GM19025 (cell line): ENCODE results near the gene HHIPL1.

Experiments used
- ATAC-seq: cut with Tn5 transposase; IDR thresholded peaks from one replicate; pipeline ENCODE4 v1.9.1; 2021; ENCODE audit warnings: mild to moderate bottlenecking, low read depth, moderate library complexity; ENCODE audit not compliant: unreplicated experiment

HHIPL1 gene

DNA sequence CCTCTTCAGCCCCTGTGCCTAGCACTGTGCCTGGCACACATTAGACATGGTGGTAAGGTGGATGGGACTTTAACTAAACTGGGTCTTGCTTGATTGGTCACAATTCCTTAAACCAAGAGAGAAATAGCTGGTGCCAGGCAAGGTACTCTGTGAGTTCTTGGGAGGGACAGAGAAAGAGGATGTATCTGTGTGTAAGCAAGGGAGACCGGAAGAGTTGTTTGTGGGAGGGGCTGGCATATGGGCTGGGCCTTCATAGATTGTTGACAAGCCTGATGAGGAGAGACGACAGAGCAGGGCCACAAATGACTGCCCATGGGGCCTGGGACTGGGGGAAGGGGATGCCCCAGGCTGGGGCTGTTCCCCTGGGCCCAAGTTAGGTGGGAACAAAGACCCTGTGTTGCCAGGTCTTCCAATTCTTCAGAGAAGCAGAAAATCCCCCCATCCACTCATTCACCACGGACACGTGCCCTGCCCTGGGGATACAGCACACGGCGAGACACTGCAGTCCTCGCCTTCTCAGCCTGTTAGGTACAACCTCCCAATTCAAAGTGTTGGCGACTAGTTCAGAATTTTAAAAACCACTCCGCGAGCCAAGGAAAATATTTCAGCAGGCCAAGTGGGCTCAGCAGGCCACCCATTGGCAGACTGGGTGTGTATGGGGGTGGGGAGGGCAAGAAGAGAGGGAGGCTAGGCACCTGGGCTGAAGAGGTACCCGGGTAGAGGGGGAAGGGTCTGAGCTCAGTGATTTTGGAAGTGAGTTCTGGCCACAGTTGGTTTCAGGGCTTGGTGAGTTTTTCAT, 27.8 kb downstream of the HHIPL1 start:
- no peak for ATAC-seq

DNA sequence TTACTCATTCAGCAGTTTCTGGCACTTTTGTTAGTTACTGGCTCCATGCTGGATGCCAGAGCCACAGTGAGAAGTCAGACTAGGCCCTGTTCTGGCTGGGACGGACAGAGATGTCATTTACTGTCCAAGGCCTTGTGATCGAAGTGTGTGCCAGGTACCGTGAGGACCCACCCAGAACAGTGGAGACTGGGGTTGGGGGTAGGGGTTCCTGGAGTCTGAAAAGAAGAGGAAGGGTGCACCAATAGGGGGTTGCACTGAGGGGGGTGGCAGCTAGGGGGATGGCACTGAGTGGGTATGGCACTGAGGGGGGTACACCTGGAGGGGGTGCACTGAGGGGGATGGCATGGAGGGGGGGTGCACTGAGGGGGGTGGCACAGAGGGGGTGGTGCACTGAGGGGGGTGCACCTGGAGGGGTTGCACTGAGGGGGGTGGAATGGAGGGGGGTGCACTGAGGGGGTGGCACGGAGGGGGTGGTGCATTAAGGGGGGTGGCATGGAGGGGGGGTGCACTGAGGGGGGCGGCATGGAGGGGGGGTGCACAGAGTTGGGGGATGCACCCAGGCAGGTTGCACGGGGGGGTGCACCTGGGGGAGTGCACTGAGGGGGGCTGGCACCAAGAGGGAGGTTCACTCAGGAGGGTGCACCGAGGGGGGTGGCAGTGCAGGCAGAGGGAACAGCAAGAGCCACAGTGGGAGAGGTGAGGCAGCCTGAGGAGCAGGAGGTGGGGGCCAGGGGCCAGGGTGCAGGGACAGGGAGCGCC, 28.6 kb downstream of the HHIPL1 start:
- no peak for ATAC-seq

DNA sequence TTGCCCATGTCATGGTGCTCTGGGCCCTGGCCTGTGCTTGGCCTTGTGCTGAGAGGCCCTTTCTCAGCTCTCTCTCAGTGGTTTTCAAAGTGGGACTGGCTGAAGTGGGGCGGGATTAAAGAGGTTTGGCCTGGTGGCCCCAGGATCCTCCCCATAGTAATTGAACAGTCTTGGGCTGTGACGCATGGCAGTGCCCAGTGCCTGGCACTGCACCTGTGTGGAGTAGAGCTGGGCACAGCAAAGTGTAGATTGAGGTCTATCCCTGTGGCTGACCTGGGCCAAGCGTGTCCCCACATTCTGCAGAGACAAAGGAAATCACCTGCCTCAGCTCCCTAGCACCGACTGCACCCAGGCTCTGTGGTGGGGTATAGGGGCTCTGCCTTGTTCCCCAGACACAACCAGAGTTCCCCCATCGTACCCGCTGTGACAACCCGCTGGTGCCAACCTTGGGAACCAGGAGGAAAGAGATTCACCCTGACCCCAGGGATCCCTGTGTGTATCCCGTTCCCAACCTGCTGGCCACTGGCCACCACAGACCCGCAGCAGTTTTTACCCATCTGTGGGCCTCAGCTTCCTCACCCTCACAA, 29.2 kb downstream of the HHIPL1 start:
- no peak for ATAC-seq

DNA sequence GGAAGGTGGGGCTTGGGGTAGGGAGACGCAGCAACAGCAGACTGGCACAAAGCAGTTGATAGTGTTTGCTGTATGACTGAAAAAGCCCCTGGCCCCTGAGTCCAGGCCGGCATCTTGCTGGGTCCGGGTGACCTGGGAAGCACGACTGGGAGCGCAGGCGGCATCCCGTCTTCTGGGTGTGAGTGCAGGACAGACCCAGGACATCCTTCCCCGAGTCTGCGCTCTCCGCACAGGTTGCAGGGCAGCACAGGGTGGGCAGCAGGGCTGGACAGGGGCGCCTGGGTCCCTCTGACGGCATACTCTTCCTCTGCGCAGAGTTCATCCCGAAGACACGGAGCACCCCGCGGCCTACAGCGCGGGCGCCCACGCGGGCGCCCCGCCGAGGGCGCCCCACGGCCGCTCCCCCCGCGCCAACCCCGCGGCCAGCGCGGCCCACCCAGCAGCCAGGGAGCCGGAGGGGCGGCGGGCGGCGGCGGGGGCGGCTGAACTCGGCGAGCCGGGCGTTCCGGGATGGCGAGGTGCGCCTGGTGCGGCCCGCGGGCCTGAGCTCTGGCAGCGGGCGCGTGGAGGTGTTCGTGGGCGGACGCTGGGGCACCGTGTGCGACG, 29.9 kb downstream of the HHIPL1 start:
- no peak for ATAC-seq

DNA sequence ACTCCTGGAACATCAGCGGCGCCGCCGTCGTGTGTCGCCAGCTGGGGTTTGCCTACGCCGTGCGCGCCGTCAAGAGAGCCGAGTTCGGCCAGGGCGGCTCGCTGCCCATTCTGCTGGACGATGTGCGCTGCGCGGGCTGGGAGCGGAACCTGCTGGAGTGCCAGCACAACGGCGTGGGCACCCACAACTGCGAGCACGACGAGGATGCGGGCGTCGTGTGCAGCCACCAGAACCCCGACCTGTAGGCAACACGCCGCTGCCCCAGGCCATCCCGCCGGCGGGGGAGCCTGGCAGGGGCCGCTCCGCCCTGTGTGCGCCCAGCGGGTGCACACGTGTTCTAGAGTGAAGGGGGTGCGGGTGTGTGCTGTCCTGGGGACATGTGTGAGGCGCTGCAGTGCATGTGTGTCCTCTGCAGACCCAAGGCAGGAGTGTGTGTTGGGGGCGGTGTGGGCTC, 30.5 kb downstream of the HHIPL1 start:
- no peak for ATAC-seq

DNA sequence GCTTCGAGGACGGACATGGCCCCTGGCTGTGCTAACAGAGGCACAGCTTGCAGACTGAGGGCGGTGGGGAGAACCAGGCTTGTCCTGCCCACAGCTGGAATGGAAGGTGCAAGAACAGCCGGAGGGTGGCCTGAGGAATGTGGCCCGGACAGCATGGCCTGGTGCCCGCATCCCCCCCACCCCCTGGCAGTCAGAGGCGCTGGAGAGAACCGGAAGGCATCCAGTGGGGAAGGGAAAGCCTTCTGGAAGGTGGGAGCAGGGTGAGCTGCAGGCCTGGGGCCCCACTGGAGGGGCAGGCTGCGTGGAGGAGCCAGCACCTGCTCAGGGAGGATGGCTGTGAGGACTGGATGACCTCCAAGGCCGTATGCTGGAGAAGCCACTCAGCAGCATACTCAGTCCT, 31.0 kb downstream of the HHIPL1 start:
- no peak for ATAC-seq

DNA sequence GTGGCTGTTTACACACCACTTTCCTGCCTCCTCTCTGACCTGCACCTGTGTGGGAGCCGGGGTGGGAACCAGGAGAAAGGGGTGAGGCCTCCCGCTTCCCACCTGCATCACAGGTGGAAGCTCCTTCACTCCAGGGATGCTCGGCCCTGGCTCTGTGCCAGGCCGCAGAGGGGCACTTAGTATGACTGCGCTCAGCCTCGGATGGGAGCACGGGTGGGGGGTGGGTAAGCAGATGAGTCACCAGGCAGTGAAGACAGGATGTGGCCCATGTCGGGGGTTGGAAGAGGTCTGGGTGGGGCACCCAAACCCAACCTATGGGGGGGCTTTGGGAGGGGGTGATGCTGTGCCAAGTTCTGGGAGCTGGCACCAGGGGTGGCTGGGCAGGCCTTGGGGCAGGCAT, 31.7 kb downstream of the HHIPL1 start:
- no peak for ATAC-seq

DNA sequence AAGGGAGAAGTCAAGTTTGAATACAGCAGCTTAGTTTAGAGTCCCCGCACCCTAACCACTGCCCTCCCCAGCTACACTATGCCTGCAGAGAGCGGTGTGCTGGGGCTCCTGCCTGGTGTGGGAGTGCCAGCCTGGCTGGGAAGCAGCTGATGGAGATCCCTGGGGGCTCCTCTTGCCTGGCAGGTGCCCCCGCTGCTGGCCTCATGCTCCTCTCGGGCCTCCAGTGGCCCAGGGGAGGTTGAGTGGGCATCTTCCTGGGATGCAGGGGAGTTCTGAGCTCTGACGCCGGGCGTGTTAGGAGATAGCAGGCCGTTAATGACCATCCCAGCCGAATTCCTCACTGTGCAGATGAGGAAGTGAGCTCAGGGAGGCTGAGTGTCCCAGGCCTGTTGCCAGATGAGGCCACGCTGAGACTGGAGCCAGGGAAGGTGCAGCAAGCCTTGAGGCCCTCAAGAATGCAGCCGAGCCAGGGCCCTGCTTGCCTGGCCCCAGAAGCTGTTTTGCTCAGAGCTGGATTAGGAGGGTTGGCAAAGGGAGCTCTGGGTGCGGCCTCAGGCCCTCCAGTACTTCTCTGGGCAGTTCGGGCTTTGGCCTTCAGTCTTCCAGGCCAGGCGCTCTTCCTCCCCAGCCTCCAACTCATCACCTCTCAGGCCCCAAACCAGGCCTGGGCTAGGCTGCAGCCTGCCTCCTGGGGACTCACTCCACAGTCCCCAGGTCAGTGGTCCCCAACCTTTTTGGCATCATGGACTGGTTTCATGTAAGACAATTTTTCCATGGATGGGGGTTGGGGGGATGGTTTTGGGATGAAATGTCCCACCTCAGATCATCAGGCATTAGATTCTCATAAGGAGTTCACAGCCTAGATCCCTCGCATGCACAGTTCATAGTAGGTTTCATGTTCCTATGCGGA, 32.6 kb downstream of the HHIPL1 start:
- ATAC-seq: no peak

DNA sequence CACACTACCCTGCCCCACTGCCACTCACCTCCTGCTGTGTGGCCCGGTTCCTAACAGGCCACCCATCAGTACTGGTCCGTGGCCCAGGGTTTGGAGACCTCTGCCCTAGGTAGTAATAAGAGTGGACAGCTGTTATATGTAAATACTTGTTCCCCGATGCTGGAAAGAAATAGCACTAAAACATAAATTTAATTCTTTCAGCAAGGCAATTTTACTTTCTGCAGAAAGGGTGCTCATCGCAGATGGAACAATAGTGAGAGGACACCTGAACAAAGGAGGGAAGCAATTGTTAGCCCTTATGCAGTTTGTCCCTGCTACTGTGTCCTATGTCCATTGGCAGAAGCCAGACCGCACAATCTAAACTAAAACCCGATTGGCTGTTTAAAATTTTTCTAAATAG, 33.3 kb downstream of the HHIPL1 start:
- no peak for ATAC-seq

DNA sequence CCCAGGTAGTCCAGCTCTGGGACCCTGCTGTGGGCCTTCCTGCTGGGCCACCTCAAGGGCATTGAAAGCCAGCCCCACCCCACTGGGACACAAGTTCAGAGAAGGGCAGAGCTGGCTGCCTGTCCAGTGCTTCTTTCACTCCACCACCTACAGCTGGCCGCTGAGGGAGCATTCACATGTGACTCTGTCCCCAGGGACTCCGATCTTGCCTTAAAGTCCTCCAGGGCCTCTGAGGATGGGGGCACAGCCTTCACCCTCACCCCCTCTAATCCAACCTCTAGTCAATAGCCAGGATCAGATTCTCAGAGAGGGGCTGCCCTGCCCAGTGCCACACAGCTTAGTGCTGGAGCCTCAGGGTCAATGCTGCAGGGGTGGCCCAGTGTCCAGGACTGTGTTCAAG, 34.2 kb downstream of the HHIPL1 start:
- ATAC-seq: no peak

DNA sequence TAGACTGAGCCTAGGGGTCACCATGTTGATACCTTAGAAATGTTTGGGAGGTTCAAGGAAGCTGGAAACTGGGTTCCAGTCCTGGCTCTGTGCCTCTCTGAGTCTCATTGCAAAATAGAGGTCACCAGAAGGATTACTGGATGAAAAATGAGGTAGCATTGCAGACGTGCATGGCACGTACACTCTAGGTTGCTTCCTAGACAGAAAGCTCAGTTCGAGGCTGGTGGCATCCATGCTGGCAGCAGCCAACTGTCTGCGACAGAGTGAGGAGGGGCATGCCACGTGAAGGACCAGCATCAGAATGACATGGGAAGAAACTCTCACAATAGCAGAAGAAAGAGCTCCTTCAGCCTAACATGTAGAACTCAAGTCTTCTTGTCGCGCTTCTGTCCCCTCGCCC, 34.6 kb downstream of the HHIPL1 start:
- ATAC-seq: no peak

DNA sequence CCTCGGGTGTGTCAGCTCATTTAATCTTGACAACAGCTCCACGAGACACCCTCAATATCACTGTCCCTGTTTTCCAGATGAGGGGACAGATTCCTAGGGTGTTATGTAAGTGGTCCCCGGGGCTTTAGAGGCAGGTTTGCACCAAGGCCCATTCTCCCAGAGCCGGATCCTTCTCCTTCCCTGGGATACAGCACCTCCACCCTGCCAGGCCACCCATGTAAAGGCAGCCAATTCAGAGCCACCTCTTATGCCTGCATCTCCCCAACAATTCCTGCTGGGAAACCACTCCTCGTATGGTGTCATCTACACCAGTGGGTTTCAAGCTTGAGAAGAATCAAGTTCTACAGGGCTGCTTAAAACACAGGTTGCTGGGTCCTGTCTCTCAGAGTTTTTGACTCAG, 35.1 kb downstream of the HHIPL1 start:
- no peak for ATAC-seq

DNA sequence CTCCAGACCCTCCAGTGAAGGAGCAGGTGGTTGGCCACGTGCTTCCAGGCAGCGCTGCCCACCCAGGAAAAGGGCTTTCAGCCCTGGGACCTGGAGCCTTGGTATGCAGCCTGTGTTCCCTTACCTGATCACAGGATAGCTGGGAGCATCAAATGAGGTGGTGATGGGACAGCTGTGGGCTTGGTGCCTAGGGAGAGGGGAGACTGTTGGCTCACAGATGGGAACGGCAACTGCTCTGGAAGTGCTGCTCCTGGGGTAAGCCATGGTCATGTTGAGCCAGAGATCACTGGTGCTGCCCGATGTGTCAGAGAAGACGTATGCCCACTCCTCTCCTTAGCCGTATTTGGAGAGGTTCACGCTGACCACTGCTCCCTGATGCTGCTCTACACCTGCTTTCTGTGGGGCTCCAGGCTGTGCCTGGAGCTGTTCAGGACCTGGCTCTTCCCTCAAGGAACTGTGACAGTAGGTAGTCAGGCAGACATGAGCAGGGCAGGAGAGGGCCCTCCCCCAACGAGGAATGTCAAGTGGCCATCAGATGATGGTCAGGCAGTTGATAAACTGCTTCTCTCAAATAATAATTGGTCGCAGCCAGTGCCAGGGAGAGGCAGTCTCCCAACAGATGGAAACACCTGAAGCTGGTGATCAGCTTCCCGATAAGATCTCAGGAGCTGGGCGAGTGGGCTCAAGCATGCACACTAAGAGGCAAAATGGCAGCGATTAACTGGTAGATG, 36.3 kb downstream of the HHIPL1 start:
- ATAC-seq: no peak

DNA sequence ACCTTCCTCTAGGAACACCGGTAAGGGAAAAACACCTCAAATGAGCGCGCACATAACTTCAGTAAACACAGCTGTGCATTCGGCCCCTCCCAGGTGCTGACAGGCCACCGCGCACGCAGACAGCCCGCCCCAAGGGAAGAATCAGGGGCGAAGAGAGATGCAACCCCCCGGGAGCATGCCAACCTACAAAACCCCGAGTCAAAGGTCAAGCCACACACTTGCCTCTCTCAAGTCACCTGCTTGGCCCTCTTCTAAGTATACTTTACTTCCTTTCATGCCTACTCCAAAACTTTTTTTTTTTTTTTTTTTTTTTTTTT, 36.9 kb downstream of the HHIPL1 start:
- ATAC-seq: no peak

DNA sequence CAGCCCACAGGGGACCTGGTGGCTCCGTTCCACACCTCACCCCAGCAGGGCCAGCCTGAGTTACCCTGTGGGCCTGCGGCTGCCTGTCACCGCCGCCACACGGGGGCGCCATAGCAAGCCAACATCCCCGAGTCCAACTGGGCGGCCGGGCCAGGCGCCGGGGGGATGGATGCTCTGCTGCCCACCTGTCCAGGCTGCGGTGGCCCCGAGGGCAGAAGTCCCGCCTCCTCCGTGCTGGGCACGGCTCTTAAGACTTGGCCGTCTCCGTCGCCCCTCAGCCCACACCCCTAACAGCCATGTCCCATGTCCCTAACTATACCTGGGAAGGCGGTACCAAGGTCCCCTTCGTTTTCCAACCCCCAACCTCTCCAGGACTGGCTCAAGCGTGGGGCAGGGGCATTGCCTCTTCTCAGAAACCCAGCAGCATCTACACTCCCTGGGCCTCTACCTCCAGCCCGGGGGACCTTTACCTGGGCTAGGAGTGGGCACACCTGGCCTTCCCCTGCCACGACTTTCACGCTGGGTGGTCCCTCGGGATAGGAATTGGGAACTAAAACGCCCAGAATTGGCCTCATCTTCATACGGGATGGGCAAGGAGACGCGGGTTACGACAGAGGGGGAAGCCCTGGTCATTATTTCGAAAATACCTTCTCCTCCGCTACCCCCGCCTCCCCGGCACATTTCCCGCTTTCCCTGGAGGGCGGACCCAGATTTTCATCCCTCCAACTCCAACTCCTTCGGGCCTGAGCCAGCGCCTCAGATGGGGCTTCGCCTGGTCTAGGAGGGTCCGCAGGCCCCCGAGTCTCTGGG, 38.1 kb downstream of the HHIPL1 start:
- ATAC-seq: no peak

DNA sequence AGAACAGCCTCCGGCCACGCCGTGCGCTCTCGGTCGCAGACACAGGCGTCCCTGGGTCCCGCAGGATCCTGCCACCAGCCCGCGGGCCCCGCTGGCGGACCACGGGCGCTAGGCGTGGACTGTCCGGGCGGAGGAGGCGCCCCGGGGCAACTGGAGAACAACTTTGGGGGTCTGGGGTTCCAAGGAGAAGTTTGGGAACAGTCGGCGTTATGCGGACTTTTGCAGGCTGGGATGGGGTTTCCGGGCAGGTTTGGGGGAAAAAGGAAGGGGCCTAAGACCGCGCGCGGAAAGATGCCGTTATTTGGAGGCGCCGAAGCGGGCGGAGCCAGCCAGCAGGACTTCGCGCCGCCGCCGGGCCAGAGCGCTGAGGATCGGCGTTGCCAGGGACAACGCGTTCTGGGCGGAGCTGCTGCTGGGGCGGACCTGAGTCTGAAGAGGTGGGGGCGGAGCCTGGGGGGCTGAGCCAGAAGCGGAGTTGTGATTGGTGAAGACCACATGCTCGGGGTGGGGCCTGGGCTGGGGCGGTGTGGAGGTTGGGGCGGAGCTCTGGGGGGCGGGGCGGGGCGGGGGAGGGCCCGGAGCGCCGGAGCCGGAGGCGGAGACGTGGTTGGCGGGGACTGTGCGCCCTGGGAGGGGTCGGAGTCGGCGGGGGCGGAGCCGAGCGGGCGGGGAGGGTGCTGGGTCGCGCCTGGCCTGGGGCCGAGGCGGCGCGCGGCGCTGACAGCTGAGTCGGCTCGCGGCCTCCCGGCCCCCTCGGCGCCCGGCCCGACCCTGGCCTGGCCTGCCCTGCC, 38.9 kb downstream of the HHIPL1 start, which contains the start of gene CYP46A1:
TSS of gene CYP46A1 (plus strand) at position 680 of the 791 bp plus-strand sequence. CDS start 120 bp downstream, outside the sequence.
- peak; percentile 89 for ATAC-seq

DNA sequence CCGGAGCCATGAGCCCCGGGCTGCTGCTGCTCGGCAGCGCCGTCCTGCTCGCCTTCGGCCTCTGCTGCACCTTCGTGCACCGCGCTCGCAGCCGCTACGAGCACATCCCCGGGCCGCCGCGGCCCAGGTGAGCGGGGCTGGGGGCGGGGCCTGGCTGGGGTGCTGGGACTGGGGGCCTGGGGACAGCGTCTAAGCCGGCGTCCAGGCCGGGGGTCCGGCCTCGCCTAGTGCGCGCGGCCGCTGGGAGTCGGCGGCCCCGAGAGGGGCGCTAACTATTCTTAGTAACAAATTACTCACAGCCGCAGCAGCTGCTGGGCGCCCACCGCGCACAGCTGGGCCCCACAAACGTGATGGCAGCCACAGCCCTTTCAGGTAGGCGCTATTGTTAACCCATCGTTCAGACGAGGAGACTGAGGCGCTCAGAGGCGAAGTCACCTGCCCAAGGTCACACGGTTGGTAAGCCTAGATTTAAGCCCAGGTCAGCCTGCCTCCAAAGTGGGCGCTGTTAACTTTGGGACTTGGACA, 39.5 kb downstream of the HHIPL1 start:
- peak; percentile 29 for ATAC-seq

DNA sequence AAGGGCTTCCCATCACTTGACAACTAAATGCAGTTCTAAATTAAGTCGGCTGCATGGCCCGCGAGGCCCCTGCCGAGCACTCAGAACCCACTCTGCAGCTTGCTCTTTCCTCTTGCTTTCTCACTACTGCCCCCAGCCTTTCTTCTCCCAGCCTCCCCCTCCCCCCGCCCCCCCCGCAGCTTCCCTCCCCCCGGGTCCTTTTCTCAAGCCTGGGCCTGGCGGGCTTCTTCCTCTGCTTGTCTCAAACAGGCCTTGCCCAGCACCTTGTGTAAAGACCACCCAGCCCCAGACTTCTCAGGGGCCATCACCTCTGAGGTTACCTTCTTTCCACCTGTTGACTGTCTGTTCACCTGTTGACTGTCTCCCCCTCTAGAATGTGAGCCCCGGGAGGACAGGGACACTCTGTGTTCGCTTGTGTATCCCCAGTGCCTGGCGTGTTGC, 40.2 kb downstream of the HHIPL1 start:
- ATAC-seq: no peak
